ENCODE data around the gene LPP.

LPP gene

DNA sequence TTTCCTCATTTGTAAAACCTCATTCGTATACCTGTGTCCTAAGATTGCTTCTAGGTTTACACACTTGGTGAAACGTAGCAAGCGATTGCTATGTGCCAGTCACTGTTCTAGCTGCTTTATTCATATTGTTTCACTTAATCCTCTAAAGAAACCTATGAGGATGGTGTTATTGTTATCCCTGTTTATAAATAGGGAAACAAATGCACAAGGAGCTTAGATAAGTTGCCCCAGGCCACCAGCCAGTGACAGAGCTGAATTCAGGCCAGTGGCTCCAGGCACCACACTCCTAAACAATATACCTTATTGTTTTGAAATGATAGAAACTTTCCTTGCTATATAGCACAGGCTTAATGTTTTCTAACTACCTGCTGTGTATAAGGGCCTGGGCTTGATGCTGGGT, 44.0 kb downstream of the LPP start:
- peak; percentile 50 for DNase-seq (ENCODE audit: low spot score)

DNA sequence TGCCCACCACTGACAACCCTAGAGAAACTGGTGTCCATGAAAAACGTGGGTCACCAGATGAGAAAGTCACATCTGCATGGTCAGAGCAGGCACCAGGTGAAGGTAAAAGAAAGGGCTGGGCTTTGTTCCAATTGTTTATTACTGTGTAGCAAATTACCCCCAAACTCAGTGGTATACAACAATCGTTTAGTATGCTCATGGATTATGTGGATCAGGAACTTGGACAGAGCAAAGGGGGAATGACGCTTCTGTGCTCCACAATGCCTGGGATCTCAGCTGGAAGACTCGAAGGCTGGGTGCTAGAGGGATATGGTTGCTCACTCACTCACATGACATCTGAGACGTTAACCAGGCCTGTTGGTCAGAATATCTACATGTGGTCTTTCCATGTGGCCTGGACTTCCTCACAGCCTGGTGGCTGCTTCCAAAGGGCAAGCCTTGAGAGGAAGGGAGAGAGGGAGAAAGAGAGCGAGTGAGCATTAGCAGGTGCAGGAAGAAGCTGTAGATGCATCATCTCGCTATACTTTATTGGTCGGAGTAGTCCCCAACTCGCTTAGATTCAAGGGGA, 44.9 kb downstream of the LPP start:
- no peak for DNase-seq (ENCODE audit: low spot score)

- no peak for DNase-seq (ENCODE audit: low spot score)
These were observed 45.4 kb downstream of the LPP start for GRCh38 chr3:188199386-188199785.

DNA sequence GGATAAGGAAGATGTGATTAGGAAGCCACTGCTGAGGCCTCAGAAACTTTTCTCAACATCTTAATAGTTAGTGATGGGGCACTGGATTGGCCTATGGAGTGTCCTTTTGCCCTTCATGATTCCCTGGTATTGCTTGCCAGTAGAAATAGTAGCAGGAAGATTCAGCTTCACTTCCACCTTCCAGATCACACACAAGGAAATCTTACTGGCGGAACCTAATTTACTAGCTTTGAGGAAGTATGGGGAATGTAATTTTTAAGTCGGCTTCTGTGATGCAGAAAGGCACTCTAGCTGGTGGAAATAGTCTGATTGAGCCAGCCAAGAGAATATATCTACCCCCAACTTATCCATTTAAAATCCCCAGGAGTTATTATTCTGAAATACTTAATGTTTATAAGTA, 46.5 kb downstream of the LPP start:
- DNase-seq (ENCODE audit: low spot score) = no peak

DNA sequence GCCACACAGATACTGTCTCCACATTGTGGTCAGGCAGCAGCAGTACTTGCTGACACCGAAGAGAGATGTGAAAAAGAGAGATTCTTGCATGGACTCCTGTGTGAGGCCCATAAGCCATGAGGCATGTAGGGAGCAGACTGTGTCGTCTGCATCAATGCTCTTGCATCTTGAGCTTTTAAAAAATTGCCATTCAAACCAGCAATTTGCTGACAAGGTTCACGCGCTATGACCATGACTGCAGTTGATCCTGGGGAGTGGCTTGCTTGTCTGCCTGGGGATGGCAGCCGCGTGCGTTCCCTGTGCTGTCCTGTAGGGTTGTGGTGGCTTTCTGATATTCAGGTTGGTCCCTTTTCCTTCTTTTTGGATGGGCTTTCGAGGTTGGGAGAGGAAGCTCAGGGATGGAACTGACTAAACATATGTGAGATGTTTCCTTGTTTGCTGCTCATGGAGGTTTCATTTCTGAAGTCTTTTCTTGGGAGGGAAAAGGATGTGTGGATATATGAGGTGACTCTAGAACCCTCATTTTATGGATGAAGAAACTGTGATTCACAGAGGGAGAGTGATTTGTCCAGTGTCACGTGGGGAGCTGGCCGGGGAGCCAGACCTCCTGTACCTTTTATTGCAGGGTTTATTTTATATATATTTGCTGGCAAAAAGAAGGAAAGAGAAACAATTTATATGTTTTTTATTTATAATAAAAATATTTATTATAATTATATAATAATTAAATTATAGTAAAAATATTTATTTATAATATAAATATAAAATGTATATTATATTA, 48.6 kb downstream of the LPP start:
- DNase-seq (ENCODE audit: low spot score) = no peak

- no peak for DNase-seq (ENCODE audit: low spot score)
These were observed 50.6 kb downstream of the LPP start for GRCh38 chr3:188204526-188204925.

GRCh38 chr3:188205992-188206416, 52.0 kb downstream of the LPP start:
- DNase-seq (ENCODE audit: low spot score) = no peak

DNA sequence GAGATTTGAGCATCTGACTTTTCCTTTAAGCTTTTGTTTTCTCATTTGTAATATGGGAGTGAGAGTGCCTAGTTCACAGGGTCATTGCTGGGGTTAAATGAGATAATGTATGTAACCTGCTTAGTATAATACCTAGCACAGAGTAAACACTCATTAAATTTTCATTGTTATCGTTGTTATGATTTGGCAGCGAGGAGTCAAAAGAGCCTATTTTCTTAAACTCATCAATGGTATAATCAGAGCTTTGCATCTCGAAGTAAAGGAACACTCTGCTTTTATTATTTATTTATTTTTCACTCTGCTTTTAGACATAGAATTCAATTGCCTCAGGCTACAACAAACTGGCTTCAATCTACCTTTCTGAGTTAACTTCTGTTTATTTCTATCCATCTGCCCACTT, 52.8 kb downstream of the LPP start:
- DNase-seq (ENCODE audit: low spot score) = no peak

DNA sequence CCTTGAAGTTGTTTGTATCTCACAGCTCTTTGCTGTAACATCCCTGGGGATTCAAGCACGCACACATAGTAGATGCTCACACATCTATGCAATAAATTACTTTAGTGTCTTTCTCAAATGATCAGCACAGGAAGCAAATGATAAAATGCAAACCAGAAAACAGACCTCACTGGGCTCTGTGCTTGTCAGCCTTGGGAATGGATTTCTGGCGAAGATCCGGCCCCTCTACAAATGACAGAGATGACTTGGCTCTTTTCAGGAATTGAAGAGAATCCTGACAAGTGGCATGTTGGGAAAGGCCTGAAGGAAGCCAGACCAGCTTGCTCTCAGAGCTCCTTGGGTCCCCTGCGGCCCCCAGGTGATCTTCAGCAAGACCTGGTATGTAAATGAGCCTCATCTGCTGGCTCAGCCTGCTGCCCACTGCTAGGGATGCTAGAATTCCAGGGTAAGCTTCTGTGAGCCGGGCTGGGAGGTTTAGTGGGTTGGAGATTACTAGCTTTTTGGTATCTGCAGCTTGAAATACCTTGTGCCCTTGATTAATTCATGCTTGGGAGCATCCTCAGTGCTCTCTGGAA, 54.1 kb downstream of the LPP start:
- no peak for DNase-seq (ENCODE audit: low spot score)

DNA sequence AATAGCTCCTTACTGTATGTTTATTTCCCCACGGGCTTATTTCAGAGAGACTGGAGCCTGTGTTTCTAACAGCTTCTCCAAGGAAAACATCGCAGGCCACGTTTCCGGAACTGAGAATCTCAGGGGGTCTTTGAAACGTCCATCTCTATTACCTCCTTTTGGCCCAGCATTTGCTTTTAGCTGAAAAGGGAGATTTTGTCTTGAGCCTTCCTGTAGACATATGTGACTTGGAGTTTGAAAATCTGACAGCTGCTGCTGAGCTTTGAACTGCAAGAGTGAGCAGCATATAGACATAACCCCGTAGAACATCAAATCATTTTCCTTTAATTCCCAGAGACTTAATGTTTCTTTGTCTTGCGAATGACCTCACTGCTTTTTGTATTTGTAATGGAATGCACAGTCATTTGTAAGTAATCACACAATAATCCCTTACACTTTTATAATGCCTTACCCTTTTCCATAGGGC, 54.6 kb downstream of the LPP start:
- peak; percentile 10 for DNase-seq (ENCODE audit: low spot score)

- no peak for DNase-seq (ENCODE audit: low spot score)
These were observed 55.1 kb downstream of the LPP start for GRCh38 chr3:188209034-188209433.

GRCh38 chr3:188209740-188210139, 55.8 kb downstream of the LPP start:
- no peak for DNase-seq (ENCODE audit: low spot score)

- DNase-seq (ENCODE audit: low spot score) = no peak
These were observed 57.5 kb downstream of the LPP start for GRCh38 chr3:188211476-188211875.

DNA sequence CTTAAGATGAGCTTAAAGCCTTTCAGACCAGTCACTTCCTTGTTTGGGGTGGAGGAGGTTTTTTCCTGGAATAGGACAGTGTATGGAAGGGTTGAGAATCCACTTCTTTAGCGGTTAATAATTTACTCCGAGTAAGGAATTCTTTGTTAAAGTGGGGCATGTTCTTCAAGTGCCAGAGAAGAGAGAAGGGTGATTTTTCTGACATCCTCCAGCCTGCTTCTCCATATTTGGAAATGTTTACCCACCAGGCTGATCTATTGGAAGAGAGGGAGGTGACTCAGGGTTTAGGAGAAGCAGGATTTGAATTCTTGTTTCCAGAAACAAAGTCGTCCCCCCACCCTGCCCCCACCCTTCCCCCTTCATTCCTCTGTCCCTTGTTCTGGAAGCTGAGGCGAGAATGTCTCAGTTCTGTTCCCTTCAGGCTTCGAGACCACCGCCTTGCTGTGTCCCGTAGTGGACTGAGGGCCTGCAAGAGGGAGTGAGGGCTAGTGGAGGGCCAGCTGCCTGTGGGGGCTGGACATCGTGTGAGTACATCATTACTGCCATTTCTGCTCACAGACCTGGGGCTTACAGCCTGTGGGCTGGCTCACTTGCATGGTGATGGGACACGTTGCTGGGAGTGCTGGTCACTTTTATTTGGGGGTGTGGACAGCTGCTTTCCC, 58.5 kb downstream of the LPP start:
- no peak for DNase-seq (ENCODE audit: low spot score)

GRCh38 chr3:188214442-188214841, 60.5 kb downstream of the LPP start:
- no peak for DNase-seq (ENCODE audit: low spot score)

GRCh38 chr3:188215129-188215528, 61.2 kb downstream of the LPP start:
- DNase-seq (ENCODE audit: low spot score) = no peak

GRCh38 chr3:188217011-188217463, 63.1 kb downstream of the LPP start:
- no peak for DNase-seq (ENCODE audit: low spot score)

- DNase-seq (ENCODE audit: low spot score) = no peak
These were observed 63.8 kb downstream of the LPP start for GRCh38 chr3:188217726-188218125.

- no peak for DNase-seq (ENCODE audit: low spot score)
These were observed 64.6 kb downstream of the LPP start for GRCh38 chr3:188218603-188219002.

DNA sequence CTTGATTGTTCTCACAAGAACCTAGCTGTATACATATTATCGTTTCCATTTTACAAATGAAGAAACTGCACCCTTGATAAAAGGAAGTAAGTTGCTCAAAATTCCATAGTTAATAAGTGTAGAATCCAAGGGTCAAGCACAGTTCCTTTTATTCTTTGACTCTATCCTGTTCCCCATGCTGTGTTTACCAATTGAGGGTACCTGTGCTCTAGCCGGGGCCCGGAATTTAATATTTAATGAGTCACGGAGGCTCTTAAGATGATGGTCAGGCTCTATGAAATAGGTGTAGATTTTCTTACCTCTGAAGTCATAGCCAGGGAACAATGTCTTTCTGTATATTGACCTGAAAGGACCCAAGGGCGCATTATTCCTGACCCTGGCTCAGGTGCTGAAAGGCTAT, 65.2 kb downstream of the LPP start:
- no peak for DNase-seq (ENCODE audit: low spot score)

DNA sequence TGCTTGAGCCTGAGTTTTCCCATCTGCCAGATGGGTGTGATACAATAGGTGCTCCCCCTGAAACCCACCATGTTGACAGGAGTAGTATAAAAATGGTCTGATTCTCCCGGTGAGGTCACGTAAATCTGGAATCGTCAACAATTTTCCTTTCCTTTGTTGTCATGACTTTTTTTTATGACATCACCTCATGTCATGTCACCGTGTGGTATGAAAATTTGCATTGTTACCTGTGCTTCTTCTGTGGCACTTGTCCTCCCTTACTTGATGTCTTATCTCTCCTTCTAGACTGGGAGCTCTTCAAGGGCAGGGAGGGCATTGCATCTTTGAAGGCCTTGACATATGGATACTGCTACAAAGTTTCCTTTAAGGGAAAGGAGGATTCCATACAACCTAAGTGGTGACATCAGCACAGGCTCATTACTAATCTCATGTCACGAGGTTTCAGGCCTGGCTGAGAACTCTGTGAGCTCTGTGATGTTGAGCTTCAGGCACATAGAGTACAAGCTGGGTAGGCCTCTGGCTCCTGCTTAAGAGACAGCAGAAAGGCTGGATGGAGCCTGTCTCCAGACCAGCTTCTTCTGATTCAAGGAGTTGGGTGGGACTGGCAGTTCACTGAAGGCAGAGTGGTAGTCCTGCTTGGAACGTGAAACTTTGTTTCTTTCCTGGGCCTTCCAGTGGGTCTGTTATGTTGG, 66.3 kb downstream of the LPP start:
- no peak for DNase-seq (ENCODE audit: low spot score)

Measured in COLO829 (cell line).